BJ (cell line): ENCODE measurements around the gene MAP1A. TPM values are rescaled to one million over a fixed set of nuclear protein-coding genes. Genes with fewer than 3 reads are reported as not detected.
A peak's percentile ranks its signal among the peaks of the same experiment; 100 is the strongest.

Source experiments
- CTCF ChIA-PET: fragments of 350-600 bp; formaldehyde crosslinking; extraction: SDS; loops from one replicate; lab custom pipeline; 2021; ENCODE audit warnings: antibody characterized with exemption, inconsistent platforms; lab: Yijun Ruan, JAX
- POLR2A ChIA-PET: fragments of 300-600 bp; sonication (Branson Sonifier 250); formaldehyde crosslinking; extraction: SDS; loops from one replicate; lab custom pipeline; 2021; ENCODE audit warnings: antibody characterized with exemption; lab: Charles Lee
- DNase-seq: peaks from one replicate; pipeline ENCODE4 v3.0.0-alpha.2; 2011; ENCODE audit warnings: low read depth
- H3K27me3 ChIP-seq: 2 replicates; pipeline ENCODE4 v1.6.0; 2011; ENCODE audit warnings: low read length; ENCODE audit not compliant: control insufficient read depth, insufficient read depth
- H3K36me3 ChIP-seq: 2 replicates; pipeline ENCODE4 v1.5.1; 2011; ENCODE audit warnings: low read length; ENCODE audit not compliant: control insufficient read depth, insufficient read depth
- H3K4me3 ChIP-seq: 2 replicates; pipeline ENCODE4 v1.5.1; 2011; ENCODE audit warnings: low read depth, mild to moderate bottlenecking, control low read depth, low read length
- CTCF ChIP-seq: IDR thresholded peaks from 2 replicates; pipeline ENCODE4 v1.5.1; 2011; ENCODE audit warnings: low read depth, mild to moderate bottlenecking, control low read depth, inconsistent platforms, low read length, moderate library complexity; ENCODE audit not compliant: insufficient read depth
- polyA plus RNA-seq: library from polyadenylated mRNA; depleted of rRNA; stranded (reverse); fragments of >200 nt; gene quantifications from 2 replicates; pipeline ENCODE4 v1.2.3, GENCODE V29; 2011

The MAP1A gene
- polyA plus RNA-seq, 1 experiment: 54.0 TPM

- Histone ChIP-seq H3K36me3 (no peaks in the 10 kb centered on the region), H3K4me3 (no peak overlapping the region), H3K27me3 (no peaks in the 10 kb centered on the region)
- DNase-seq: no peak
- no peak for TF ChIP-seq CTCF
- ChIA-PET CTCF (interaction anchor here (0.7 to 3.1 kb wide), 2 partner anchors 15 to 59 kb away, joined by 3 to 17 read pairs; no protein-coding TSS in a partner anchor), POLR2A (no interaction called here)
Observed at GRCh38 chr15:43499635-43500034, 17.8 kb upstream of the MAP1A start.

- CTCF ChIA-PET: interaction anchor here (0.9 to 1.1 kb wide), 3 partner anchors 8 to 13 kb away, joined by 3 to 6 read pairs (median 3); partner anchors contain the start of gene TP53BP1
- POLR2A ChIA-PET: no interaction called here
Observed at GRCh38 chr15:43505738-43506137, 11.7 kb upstream of the MAP1A start.

GRCh38 chr15:43508421-43508820 is 9.0 kb upstream of the MAP1A start:
- H3K27me3 ChIP-seq: no peaks in the 10 kb centered on the region
- H3K4me3 ChIP-seq: no peak overlapping the region
- no peaks in the 10 kb centered on the region for H3K36me3 ChIP-seq
- ChIA-PET POLR2A (no interaction called here), CTCF (interaction anchor here (1.3 kb wide), 1 partner anchor 25 kb away, joined by 3 read pairs; no protein-coding TSS in a partner anchor)
- no peak for TF ChIP-seq CTCF
- no peak for DNase-seq

More at GRCh38 chr15:43505738-43506137, 11.7 kb upstream of the MAP1A start:
- Histone ChIP-seq H3K4me3 (no peak overlapping the region), H3K27me3 (no peaks in the 10 kb centered on the region), H3K36me3 (no peaks in the 10 kb centered on the region)
- no peak for DNase-seq
- TF ChIP-seq CTCF: no peak

GRCh38 chr15:43508991-43509659 is 8.3 kb upstream of the MAP1A start:
- no peak for TF ChIP-seq CTCF
- ChIA-PET POLR2A (no interaction called here), CTCF (interaction anchor here (1.3 kb wide), 1 partner anchor 25 kb away, joined by 3 read pairs; no protein-coding TSS in a partner anchor)
- Histone ChIP-seq H3K4me3 (no peak overlapping the region), H3K27me3 (no peaks in the 10 kb centered on the region), H3K36me3 (no peaks in the 10 kb centered on the region)
- no peak for DNase-seq

- peak overlapping the region; percentile 41 for H3K4me3 ChIP-seq
- no peak for DNase-seq
- no peaks in the 10 kb centered on the region for H3K36me3 ChIP-seq
- POLR2A ChIA-PET: interaction anchor here (0.6 to 1.3 kb wide), 2 partner anchors 34 to 139 kb away, joined by 3 to 4 read pairs; partner anchors contain the start of genes TUBGCP4 and ZSCAN29
- H3K27me3 ChIP-seq: no peaks in the 10 kb centered on the region
- TF ChIP-seq CTCF: no peak
- CTCF ChIA-PET: interaction anchor here (1.1 to 1.7 kb wide), 3 partner anchors 21 to 69 kb away, joined by 3 to 8 read pairs (median 4); no protein-coding TSS in a partner anchor
Observed at GRCh38 chr15:43509660-43510199, 7.7 kb upstream of the MAP1A start.
